SIG-M5 treated with dmso at 0.1 percent for 504 hours (cell line): ENCODE measurements around the gene PRKG1.

Experiments used
- DNase-seq: peaks from one replicate; lab custom pipeline; 2025; ENCODE audit not compliant: unreplicated experiment; lab: John Stamatoyannopoulos, UW

PRKG1 gene

DNA sequence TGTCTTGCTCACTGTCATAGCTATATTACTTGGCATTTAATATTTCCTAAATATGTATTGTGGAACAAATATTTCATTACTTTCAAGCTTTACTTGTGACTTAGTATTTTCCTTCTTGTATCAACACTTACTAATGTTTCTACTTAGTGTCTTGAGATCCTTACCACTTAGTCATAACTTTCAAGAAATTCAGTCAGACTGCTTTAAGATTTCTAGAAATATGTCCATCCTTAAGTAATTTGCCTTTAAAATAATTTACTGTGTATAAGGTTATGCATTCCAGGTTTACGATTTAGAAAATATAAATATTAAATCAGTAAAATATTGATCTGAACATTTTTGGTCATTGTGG lies 712.4 kb downstream of the PRKG1 start:
- DNase-seq, result no peak

DNA sequence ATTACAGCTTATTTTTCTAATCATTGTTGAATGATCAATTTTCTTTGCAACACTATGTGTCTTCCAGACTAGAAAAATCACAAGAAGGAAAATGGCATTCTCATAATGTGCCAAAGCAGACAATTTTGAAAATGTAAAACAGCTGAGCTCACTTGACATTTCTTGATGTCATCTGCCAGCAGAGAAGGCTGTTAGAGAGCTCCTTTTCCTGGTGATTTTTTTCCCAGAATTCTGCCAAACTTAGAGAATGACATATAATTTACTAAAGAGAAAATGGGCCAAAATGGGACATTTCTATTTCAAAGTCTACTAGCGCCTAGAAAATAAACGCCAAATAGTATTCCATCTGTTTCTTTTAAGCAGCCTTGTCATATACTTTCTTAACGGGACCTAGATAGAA lies 714.0 kb downstream of the PRKG1 start:
- DNase-seq, result no peak

DNA sequence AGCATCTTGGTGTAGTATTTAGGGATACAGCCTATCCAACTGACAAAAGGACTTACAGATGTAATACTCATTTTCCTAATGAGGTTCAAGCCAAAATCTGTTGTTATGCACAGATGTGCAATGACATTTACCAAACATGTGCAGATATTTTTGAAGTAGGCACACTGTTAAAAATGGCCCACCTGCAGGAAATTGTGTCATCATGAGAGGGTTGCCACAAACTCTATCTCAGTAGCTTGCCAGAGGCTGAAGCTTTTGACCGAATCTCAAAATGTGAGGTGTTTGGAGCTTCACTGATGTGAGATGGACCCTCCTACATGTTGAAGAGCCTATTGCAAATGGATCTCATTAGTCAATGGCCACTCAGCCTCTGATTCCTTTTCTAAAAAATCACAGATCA lies 714.8 kb downstream of the PRKG1 start:
- no peak for DNase-seq

DNA sequence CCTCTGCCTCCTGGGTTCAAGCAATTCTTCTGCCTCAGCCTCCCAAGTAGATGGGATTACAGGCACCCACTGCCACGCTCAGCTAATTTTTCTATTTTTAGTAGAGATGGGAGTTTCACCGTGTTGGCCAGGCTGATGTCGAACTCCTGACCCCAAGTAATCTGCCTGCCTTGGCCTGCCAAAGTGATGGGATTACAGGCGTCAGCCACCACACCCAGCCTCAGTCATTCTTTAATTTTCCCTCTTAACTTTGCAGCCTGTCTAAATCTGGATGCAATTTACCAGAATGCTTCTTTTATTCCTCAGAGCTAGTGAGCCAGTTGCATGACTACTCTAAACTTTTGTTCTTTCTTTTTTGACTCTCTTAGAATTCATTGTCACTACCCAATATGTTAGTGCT lies 715.6 kb downstream of the PRKG1 start:
- DNase-seq, result no peak

DNA sequence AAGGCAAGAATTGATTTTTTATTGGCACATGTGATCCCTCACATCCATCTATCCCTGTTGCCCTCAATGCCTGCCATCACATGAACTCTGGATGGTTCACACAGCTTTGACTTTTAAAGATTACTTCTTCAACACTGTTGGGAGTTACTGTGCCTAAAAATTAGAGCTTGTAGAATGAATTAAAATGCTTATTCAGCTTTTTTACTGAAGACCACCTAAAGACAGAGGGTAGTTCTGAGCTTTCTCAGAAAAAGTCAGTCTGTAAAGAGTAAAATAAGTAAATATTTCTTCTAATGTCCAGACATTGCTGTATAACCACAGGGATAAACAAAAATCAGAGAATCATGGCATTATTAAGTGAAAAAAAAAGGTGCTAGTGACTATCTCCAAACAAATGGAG lies 718.4 kb downstream of the PRKG1 start:
- DNase-seq, result no peak

DNA sequence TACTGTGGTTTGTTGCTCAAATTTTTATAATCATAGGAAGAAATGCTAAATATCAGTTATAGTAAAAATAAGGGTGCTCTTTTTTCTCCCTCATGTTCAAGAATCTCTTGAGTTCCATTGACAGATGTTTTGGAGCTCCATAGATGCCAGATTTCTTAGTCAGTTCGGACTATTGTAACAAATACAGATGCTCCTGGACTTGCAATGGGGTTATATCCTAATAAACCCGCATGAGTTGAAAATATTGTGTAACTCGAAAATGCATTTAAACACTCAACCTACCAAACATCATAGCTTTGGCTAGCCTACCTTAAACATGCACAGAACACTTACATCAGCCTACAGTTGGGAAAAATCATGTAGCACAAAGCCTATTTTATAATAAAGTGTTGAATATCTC lies 725.8 kb downstream of the PRKG1 start:
- no peak for DNase-seq

DNA sequence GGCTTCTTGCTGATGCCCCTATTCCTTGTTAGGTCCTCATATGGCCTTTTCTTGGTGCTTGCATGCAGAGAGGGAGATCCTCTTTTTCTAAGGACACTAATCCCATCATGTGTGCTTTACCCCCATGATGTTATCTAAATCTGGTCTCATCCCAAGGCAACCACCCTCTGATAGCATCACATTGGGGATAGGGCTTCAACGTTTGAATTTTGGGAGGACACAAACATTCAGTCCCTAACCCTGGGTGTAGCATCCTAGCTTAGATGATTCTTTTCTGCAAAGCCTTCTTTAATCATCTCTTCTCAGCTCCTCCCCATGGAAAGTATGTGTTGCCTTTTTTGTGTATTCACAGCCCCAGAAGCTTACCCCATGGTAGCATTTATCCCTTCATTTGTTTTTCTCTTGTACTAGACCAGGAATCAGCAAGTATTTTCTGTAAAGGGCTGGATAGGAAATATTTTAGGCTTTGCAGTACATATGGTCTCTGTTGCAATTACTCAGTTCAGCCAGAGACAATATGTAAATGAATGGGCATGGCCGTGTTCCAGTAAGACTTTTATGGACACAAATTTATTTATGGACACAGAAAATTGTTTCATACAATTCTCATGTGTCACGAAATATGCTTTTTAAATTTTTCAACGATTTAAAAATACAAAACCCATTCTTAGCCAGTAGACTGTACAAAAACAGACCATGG lies 726.6 kb downstream of the PRKG1 start:
- no peak for DNase-seq

DNA sequence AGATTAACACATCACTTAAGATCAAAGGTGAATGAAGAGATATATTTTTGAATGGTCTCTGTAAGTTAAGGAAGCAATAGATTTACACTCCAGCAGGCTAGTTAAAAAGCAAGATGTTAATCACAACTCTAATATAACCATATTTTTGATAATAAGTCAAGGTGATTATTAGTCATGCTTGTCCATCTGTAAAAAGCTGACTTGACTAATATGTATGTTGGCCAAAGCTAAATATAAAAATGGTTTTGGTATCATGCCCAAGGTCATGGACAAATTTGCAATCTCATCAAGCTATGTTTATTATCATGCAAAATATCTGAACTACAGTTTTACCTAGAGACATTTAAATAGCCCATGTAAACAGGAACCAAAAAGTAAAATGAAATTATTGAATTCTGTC lies 727.7 kb downstream of the PRKG1 start:
- no peak for DNase-seq

DNA sequence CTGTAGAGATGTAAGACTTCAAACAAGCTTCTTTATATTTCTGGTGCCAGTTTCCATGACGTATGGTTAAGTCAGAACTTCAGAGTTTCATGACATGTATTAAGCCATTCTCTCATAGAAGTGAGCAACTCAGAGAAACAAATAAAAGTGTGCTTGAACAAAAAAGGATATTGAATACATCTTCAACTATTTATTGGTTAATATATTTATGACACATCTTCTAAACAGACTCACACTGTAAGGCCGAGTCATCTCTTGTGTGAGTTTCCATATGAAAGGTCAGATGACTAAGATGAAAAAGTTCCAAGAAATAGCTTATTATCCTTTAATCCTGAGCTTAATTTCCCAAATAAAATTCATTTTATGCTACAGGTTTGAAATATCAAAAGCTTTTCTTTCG lies 730.6 kb downstream of the PRKG1 start:
- DNase-seq, result no peak

DNA sequence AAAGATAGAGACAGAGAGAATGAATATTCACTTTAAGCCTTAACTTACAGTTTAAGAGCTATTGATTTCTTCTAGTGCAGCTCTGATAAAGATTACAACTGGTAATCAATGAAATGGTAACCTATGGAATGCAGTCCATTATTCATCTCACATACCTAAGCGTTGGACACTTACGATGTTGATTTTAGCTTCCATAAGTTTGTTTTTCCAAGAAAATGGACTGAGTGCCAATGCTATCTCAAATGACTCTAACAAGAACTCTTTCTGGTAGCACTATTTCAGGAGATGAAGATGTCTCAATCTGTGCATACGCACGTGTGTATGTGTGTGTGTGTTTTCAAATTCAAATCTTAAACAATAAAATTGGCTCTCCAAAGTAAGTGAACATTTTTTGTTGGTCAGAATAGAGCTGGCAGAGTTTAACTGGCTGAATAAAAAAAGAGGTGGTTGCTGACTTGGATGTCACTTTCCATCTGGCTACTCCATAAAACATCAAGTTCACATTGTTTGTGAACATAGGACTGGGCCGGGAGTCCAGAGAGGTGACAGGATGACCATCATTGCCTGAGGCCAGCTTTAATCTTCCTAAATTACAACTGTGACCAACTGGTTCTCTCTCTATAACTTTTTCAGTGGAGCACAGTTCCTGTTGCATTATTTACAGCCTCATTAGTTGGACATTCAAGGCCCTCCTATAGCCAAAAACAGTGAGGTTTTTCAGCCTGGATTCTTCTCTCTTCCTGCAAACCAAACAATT lies 732.0 kb downstream of the PRKG1 start:
- DNase-seq, result no peak

DNA sequence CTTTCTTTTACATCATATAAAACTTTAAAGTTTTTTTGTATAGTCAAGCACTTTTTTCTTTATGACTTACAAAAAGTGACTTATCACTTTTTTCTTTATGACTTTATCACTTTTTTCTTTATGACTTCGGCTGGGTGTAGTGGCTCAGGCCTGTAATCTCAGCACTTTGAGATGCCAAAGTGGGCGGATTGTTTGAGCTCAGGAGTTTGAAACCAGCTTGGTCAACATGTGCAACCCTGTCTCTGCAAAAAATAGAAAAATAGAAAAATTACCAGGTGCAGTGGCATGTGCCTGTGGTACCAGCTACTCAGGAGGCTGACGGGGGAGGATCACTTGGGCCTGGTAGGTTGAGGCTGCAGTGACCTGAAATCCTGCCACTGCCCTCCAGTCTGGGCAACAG lies 733.9 kb downstream of the PRKG1 start:
- no peak for DNase-seq

DNA sequence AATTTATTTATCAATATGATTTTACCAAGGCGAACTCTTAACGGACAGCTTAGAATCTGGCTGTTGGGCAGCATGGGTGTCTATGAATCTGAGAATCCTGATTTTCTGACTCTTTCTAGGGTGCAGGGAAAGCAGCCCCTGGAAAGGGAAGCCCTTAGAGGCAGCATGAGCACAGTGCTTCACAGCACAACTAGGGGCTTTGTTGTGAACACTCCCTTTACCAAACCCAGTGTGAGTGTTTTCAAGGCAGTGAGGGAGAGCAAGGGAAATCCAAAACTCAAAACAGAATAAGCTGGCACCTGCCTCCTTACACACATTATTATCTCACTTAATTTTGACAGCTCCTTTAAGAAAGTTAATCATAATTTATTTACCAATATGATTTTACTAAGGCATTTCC lies 741.4 kb downstream of the PRKG1 start:
- no peak for DNase-seq

DNA sequence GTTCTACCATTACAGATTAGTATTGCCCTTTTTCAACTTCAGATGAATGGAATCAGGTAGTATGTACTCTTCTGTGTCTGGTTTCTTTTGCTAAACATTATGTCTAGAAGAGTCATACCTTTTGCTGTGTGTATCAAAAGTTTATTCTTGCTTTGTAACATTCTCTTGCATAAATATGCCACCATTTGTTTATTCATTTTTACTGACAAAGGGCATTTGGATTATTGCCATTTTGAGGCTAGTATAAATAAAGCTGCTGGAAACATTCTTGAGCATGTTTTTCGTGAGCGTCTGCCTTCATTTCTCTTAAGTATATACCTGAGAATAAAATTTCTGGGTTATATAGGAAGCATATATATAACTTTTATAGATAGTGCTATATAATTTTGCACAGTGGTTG lies 746.8 kb downstream of the PRKG1 start:
- no peak for DNase-seq

DNA sequence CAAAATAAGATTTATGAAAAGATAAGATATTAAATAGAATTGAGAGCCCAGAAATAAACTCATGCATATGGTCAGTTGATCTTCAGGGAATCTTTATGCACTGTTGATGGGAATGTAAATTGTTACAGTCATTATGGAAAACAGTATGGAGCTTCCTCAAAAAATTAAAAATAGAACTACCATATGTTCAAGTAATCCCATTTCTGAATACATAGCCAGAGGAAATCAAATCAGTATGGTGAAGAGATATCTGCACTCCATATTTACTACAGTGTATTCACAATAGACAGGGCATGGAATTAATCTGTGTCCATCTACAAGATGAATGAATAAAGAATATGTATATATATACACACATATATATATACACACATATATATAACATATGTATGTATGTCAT lies 747.5 kb downstream of the PRKG1 start:
- no peak for DNase-seq

DNA sequence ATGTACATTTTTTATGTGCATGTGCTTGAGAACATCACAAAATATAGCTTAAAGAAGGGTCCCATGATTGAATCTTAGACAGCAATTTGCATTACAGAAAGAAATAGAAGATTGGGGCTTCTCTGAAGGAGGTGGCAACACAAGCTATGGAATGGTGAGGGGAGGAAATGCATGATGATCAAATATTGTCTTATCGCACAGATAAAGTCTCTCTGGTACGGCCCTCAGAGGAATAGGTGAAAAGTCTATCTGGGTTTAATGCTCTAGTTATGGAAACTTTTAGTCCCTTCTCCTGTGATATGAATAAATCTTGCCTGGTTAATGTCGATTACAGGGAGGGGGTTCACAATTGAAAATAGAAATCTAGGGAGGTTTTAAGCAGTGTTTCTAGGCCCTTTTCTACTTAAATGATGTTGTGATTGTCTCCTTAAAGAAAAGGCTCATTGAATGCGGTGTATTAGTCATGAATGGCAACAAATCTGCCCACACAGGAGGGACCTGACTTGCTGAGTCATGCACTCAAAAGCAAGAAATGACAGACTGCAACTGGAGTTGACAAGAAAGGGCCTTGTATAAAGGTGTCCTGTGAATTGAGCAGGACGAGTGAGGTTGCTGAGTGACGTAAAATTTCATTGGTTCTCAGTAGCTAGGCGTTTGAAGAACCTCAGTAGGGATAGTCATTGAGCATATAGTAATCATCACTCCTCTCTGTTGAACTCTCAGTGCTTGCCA lies 758.5 kb downstream of the PRKG1 start:
- no peak for DNase-seq

DNA sequence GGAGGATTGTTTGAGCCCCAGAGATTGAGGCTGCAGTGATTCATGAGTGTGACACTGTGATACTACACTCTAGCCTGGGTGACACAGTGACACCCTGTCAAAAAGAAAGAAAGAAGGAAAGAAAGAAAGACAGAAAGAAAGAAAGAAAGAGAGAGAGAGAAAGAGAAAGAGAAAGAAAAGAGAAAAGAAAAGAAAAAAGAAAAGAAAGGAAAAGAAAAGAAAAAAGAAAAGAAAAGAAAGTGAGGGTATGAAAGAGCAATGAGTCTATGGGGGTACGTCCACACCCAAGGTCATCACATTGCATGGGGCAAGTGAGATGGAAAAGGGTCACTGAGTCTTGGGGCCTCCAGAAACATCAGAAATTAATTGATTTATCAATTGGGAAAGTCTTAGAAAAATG lies 760.3 kb downstream of the PRKG1 start:
- DNase-seq, result no peak

DNA sequence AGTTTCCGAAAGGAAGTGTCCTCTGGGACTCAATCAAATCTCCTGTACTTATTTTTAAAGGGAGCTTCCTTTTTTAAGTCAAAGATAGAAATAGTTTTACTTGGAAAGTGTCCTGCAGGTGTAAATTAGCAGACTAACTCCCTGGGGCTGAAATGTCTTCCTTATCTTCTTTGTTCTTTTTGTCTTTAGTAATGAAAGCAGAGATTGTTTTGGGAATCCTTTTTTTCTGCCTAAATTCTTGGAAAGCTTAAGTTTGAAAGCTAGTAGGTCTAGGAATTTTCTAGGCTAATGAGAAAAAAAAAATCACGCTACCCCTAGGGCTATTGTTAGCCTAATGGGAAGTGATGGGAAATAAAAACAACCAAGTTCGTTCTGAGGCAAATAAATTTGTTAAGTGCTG lies 764.2 kb downstream of the PRKG1 start:
- DNase-seq, result no peak

DNA sequence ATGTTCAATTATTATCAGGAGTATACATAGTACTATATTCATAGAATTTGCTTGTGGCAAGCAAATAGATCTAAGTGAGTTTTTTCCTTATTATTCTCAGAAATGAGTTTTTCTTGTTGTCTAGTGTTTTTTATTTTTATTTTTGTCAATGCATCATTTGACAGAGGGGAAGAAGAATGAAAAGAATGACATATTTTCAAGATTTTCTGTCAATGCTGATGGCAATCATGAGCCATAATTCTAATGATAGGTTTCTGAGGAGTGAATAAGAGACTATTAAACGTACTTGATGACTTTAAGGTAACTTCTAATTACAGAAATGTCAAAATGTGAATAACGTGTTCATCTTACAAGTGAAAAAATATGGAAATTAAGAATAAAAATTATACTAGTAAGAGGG lies 769.7 kb downstream of the PRKG1 start:
- DNase-seq, result no peak

DNA sequence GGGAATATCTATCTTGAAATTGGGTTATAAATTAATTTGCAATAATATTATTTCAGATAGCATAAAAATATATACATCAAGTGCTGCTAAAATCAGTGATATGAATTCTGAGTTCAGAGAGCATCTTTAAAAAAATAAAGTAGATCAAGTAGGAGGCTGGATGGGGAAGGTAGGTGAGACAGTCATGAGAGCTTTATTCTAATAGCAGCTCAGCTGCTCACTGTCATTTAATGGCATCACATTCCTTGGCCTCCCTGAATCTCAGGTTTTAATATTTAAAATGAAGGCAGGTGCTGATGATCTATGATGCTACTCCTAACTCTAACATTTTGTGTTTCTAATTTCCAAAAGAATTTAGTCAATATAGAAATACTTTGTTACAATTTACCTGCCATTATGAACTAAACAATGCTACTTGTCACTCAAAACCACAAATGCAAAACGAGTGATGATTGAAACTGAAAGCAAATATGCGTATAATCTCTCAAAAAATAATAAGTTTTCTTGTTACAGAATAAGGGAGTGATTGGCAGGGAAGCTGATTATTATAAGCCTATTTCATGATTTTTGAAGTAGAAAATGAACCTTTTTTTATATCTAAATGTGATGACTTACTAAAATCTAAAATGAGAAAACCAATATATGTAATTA lies 772.7 kb downstream of the PRKG1 start:
- no peak for DNase-seq

DNA sequence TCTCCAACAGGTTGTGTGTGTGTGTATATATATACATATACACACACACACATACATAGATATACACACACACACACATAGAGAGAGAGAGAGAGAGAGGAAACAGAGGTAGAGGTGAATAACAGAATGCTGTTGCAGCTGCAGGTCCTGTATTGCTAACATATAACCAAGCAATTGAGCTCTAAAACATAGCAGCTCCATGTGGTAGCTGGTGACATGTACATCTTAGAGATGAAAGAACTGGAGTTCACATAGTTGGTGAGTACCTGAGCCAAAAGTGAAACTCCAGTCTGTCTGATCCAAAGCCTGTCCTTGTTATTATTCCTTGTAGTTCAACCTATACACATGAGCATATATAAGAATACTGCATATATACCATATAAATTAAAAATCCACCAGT lies 778.0 kb downstream of the PRKG1 start:
- DNase-seq, result no peak

DNA sequence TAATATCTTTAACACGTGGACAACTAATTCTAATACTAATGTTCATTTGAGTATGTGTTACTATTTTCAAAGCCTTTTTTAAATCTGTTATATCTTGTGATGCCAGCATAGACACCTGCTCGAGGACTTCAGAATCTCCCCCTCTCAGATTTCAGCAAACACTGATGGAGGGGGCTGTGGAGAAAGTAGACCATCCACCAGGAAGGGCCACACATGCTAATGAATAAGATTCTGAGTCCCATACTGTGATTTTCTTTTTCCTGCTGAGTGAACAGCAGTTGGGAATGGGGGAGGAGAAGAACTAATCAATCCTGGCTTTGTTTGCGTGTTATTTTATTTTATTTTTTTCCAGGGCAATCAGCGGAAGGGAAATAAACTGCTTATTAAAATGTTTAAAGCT lies 783.0 kb downstream of the PRKG1 start:
- DNase-seq, result no peak

DNA sequence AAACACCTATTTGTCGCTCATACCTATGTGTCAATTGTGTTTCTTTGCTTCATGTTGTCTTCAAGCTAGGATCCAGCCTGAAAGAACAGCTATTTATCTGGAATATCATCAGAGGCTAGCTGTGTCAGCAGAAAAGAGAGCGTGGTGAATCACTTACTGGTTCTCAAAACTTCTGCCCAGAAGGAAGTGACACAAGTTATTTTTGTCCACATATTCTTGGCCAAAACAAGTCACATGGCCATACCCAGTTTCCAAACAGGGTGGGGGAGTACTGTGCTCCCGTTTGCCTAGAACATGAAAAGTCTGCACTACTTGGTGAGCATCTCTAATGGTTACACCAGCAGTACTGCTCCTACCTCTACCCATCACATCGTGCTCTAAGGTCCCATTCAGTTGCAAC lies 786.0 kb downstream of the PRKG1 start:
- DNase-seq, result no peak
